Gastroesophageal sphincter (tissue), 4 donors: ENCODE data around the gene CHST11. TPM values are rescaled to one million over a fixed set of nuclear protein-coding genes. Genes with fewer than 3 reads are reported as not detected.
"Not testable (repeated sequence)": the region's sequence is repeated elsewhere in the genome, so short reads cannot be mapped to it uniquely, and the experiment has no call there.

Source experiments
- ATAC-seq: fragments of 150-250 bp; one replicate; pipeline ENCODE4 v1.9.1; 2016; ENCODE audit warnings: mild to moderate bottlenecking, moderate library complexity
- H3K27ac ChIP-seq, 4 donors: fragments of 200-600 bp; sonication (generic) in 3 of 4; 1 replicate in 3 of 4; 2 replicates in 1 of 4; pipeline ENCODE4 v1.5.1; 2016 to 2019
- H3K27me3 ChIP-seq: fragments of 200-600 bp; sonication (generic); one replicate; pipeline ENCODE4 v1.5.1; 2019
- H3K36me3 ChIP-seq, 2 donors: fragments of 200-600 bp; sonication (generic); one replicate each; pipeline ENCODE4 v1.5.1; 2019; ENCODE audit warnings: control low read depth in 1 of 2
- H3K4me1 ChIP-seq, 3 donors: fragments of 200-600 bp; sonication (generic); 1 replicate in 2 of 3; 2 replicates in 1 of 3; pipeline ENCODE4 v1.5.1; 2016 to 2019; ENCODE audit warnings: control low read depth in 2 of 3
- H3K4me3 ChIP-seq, 2 donors: fragments of 200-600 bp; sonication (generic); one replicate each; pipeline ENCODE4 v1.5.1; 2019; ENCODE audit warnings: mild to moderate bottlenecking in 1 of 2, moderate library complexity in 1 of 2
- H3K9me3 ChIP-seq, 3 donors: fragments of 200-600 bp; sonication (generic); one replicate each; pipeline ENCODE4 v1.5.1; 2017 to 2019; ENCODE audit warnings: control low read depth in 2 of 3
- EP300 ChIP-seq: sonication (generic); formaldehyde crosslinking; IDR thresholded peaks from one replicate; pipeline ENCODE4 v1.6.1; 2017; ENCODE audit warnings: antibody characterized with exemption, mild to moderate bottlenecking
- POLR2A ChIP-seq, 2 donors: fragments of 450-650 bp; IDR thresholded peaks; one replicate each; pipeline ENCODE4 v1.6.1; 2017; ENCODE audit warnings: antibody characterized with exemption in 2 of 2, mild to moderate bottlenecking in 2 of 2, moderate library complexity in 1 of 2
- POLR2AphosphoS5 ChIP-seq: sonication (generic); formaldehyde crosslinking; IDR thresholded peaks from one replicate; pipeline ENCODE4 v1.6.1; 2017; ENCODE audit warnings: antibody characterized with exemption
- WGBS, 2 donors: methylation state at CpG; one replicate each; pipeline ENCODE4 v1.1.5; 2018; ENCODE audit warnings: low coverage in 1 of 2; 5-methylcytosine and 5-hydroxymethylcytosine counted together
- total RNA-seq, 4 donors: library from RNA; depleted of rRNA; stranded (reverse); fragments of >200 nt; gene quantifications; one replicate each; pipeline ENCODE4 v1.1.0, GENCODE V29; 2016
- TF ChIP-seq, protein P1 (sequence below), 4 experiments: fragments of 200-600 bp in 2 of 4; fragments of 450-650 bp in 2 of 4; sonication (generic) in 1 of 4; IDR thresholded peaks; one replicate each; pipeline ENCODE4 v1.5.1; 2017 to 2019; ENCODE audit warnings: antibody characterized with exemption in 4 of 4, mild to moderate bottlenecking in 2 of 4, moderate library complexity in 2 of 4

CHST11 gene
- total RNA-seq, 4 donors from 2014 or later: 4.3 to 15.6 (median 11.0) TPM

DNA sequence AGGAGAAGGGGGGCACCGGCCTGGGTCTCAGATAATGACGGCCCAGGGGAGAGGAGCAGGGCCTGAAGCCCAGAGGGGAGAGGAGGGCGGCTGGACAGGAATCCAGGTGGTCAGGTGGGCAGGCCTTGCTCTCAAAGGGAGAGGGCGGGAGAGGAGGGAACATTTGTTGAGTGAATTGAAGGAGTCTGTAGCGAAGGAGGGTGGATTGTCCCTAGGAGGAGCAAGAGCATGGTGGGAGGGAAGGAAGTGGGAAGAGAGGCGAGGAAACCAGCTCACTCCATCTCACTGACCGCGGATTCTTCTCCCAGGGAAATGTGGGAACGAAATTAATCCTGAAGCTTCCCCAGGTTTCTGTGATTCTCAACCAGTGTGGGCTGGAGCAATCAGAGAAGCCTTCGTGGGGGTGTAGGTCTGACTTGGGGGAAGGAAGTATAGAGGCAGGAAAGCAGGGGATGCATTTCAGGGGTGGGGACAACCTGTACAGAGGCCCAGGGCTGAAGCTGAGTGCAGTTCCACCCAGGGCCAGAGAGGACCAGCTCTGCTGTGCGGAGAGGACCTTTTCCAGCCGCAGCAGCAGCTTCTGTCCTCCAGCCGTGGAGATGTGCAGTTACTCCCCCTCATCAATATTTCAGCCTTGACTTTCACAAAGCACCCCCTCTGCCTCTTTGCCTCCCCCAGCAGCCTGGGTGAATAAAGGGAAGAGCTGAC, 100.9 kb downstream of the CHST11 start:
- Histone ChIP-seq H3K36me3 (no peaks in the 10 kb centered on the region), H3K4me1 (no peaks in the 10 kb centered on the region), H3K4me3 (no peak overlapping the region), H3K9me3 (peaks cover 0 to 18% (median 0%) of the 10 kb centered on the region in 3 donors), H3K27ac (no peak overlapping the region), H3K27me3 (no peaks in the 10 kb centered on the region)
- ATAC-seq: no peak
- no peak for TF ChIP-seq POLR2AphosphoS5
- TF ChIP-seq, protein P1, sequence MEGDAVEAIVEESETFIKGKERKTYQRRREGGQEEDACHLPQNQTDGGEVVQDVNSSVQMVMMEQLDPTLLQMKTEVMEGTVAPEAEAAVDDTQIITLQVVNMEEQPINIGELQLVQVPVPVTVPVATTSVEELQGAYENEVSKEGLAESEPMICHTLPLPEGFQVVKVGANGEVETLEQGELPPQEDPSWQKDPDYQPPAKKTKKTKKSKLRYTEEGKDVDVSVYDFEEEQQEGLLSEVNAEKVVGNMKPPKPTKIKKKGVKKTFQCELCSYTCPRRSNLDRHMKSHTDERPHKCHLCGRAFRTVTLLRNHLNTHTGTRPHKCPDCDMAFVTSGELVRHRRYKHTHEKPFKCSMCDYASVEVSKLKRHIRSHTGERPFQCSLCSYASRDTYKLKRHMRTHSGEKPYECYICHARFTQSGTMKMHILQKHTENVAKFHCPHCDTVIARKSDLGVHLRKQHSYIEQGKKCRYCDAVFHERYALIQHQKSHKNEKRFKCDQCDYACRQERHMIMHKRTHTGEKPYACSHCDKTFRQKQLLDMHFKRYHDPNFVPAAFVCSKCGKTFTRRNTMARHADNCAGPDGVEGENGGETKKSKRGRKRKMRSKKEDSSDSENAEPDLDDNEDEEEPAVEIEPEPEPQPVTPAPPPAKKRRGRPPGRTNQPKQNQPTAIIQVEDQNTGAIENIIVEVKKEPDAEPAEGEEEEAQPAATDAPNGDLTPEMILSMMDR (IDR thresholded peaks at IDR 0.05): no peak
- TF ChIP-seq EP300: no peak
- 75 to 90% methylated on average over 4 to 13 of the region's 13 CpGs for WGBS, 2 donors

DNA sequence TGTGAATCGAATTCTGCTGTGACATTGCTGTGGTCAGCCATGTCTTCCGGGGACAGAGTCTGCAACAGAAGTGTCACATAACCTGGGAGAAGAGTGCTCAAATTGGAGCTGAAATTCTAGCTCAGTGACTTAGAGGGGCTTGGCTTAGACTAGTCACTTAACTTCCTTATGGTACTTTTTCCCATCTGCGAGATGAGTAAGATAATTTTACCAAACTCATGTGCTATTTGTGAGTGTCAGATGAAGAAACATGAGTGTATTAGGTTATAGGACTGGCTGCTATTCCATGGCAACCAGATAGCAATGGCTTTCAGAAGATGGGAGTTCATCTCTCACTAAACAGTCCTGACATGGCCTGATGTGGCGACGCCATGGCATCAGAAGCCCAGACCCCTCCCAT, 104.1 kb downstream of the CHST11 start:
- 90 to 96% methylated on average over 2 to 4 of the region's 5 CpGs for WGBS, 2 donors
- no peaks in the 10 kb centered on the region for H3K27me3 ChIP-seq
- no peaks in the 10 kb centered on the region for H3K9me3 ChIP-seq
- no peak for TF ChIP-seq POLR2AphosphoS5
- no peak for TF ChIP-seq POLR2A (IDR thresholded peaks at IDR 0.05)
- no peak for TF ChIP-seq EP300
- TF ChIP-seq, protein P1 (IDR thresholded peaks at IDR 0.05): no peak
- no peak overlapping the region for H3K4me3 ChIP-seq
- no peak overlapping the region for H3K27ac ChIP-seq
- H3K4me1 ChIP-seq: no peaks in the 10 kb centered on the region
- H3K36me3 ChIP-seq: no peaks in the 10 kb centered on the region
- ATAC-seq: no peak

DNA sequence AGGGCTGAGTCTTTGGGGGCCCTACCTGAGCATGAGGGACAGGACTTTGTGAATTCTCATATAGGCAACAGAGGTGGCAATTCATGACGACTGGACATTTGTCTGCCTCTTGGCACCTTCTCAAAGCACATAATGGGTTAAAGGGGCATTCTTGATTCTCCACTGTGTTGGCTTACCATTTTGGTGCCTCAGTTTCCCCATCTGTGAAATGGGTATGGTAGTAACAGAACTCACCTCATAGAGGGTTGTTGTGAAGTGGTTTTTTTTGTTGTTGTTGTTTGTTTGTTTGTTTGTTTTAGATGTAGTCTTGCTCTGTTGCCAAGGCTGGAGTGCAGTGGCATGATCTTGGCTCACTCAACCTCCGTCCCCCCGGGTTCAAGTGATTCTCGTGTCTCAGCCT, 106.0 kb downstream of the CHST11 start:
- Histone ChIP-seq H3K27ac (no peak overlapping the region), H3K36me3 (no peaks in the 10 kb centered on the region), H3K4me1 (no peaks in the 10 kb centered on the region), H3K4me3 (no peak overlapping the region), H3K9me3 (no peaks in the 10 kb centered on the region), H3K27me3 (no peaks in the 10 kb centered on the region)
- no peak for ATAC-seq
- TF ChIP-seq POLR2AphosphoS5: no peak
- TF ChIP-seq POLR2A (IDR thresholded peaks at IDR 0.05): no peak
- TF ChIP-seq, protein P1 (IDR thresholded peaks at IDR 0.05): no peak
- 84 to 100% methylated on average over 2 of the region's 4 CpGs for WGBS, 2 donors

GRCh38 chr12:104564662-104565061, 107.9 kb downstream of the CHST11 start:
- WGBS, 2 donors: 50 to 77% methylated on average over 2 to 3 of the region's 3 CpGs
- not testable (repeated sequence) for H3K27ac ChIP-seq, H3K36me3 ChIP-seq, H3K4me3 ChIP-seq, H3K27me3 ChIP-seq, H3K4me1 ChIP-seq, H3K9me3 ChIP-seq, ATAC-seq

GRCh38 chr12:104565606-104566243, 109.0 kb downstream of the CHST11 start:
- WGBS, 2 donors: 82 to 89% methylated on average over 3 to 6 of the region's 8 CpGs
- no peak overlapping the region for H3K27ac ChIP-seq
- H3K36me3 ChIP-seq: no peaks in the 10 kb centered on the region

More at GRCh38 chr12:104565606-104566243, 109.0 kb downstream of the CHST11 start:
- Histone ChIP-seq H3K4me3 (no peak overlapping the region), H3K9me3 (no peaks in the 10 kb centered on the region), H3K4me1 (no peaks in the 10 kb centered on the region), H3K27me3 (no peaks in the 10 kb centered on the region)
- TF ChIP-seq POLR2AphosphoS5 (no peak), EP300 (no peak), POLR2A (IDR thresholded peaks at IDR 0.05) (no peak)
- TF ChIP-seq, protein P1 (IDR thresholded peaks at IDR 0.05): no peak
- no peak for ATAC-seq
